ENCODE measurements around the gene PTPRT.

Gene PTPRT

GRCh38 chr20:42074944-42075343 is 1114.8 kb downstream of the PTPRT start:
- Mint-ChIP-seq H3K27me3 (no peaks in the 10 kb centered on the region), H3K4me1 (ENCODE audit: low read depth) (no peaks in the 10 kb centered on the region), H3K9me3 (peaks cover 2% of the 10 kb centered on the region), H3K27ac (no peak overlapping the region), H3K36me3 (ENCODE audit: low read depth) (no peaks in the 10 kb centered on the region), H3K4me3 (no peak overlapping the region)
- no peak for DNase-seq

GRCh38 chr20:42067596-42067995 is 1122.1 kb downstream of the PTPRT start:
- Mint-ChIP-seq H3K36me3 (ENCODE audit: low read depth) (no peaks in the 10 kb centered on the region), H3K4me1 (ENCODE audit: low read depth) (no peaks in the 10 kb centered on the region), H3K9me3 (no peaks in the 10 kb centered on the region), H3K27ac (no peak overlapping the region), H3K4me3 (no peak overlapping the region), H3K27me3 (no peaks in the 10 kb centered on the region)
- no peak for DNase-seq

DNA sequence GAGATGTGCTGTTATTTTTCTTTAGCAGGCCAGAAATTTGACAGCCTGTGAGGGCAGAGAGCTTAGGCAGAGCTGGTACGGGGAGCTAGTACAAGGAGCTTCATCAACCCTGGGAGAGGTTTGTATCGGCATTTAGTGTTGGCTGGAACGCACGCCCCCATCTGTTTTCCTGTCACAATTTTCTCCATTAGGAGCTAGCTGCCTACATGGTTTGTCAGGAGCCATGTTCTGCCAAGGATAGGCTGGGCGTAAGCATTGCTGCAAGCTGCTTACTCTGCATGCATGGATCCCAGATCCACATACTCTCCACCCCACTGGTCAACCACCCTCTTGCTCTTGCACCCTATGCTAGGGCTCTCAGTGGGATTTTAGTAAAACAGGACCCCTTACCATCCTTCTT is 1122.5 kb downstream of the PTPRT start:
- Mint-ChIP-seq H3K27ac (no peak overlapping the region), H3K9me3 (no peaks in the 10 kb centered on the region), H3K27me3 (no peaks in the 10 kb centered on the region), H3K4me1 (ENCODE audit: low read depth) (no peaks in the 10 kb centered on the region), H3K4me3 (no peak overlapping the region), H3K36me3 (ENCODE audit: low read depth) (no peaks in the 10 kb centered on the region)
- no peak for DNase-seq

- Mint-ChIP-seq H3K4me3 (no peak overlapping the region), H3K9me3 (no peaks in the 10 kb centered on the region), H3K36me3 (ENCODE audit: low read depth) (no peaks in the 10 kb centered on the region), H3K27me3 (no peaks in the 10 kb centered on the region), H3K4me1 (ENCODE audit: low read depth) (no peaks in the 10 kb centered on the region), H3K27ac (no peak overlapping the region)
- DNase-seq: no peak
These were observed 1126.6 kb downstream of the PTPRT start for GRCh38 chr20:42063141-42063540.

DNA sequence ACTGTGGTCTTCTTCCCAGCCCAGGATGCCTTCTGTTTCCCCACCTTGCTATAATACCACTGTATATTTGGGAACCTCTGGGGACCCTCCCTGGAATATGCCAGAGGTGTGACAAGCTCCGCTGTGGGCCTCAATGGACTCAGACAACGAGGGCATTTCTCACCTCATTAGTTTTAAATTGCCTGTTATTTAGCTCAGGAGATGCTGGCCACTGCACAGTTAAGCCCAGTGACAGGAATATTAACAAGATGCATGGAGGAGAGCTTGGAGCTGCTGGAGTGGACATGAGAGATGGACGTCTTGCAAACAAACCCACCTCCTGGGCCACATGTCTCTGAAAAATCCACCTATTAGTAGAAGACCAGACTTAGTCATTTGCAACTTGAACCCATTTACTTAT is 1136.4 kb downstream of the PTPRT start:
- DNase-seq: no peak
- H3K4me3 Mint-ChIP-seq: no peak overlapping the region
- no peaks in the 10 kb centered on the region for H3K9me3 Mint-ChIP-seq
- H3K4me1 Mint-ChIP-seq (ENCODE audit: low read depth): no peaks in the 10 kb centered on the region
- H3K27me3 Mint-ChIP-seq: no peaks in the 10 kb centered on the region
- H3K27ac Mint-ChIP-seq: no peak overlapping the region
- no peaks in the 10 kb centered on the region for H3K36me3 Mint-ChIP-seq (ENCODE audit: low read depth)

DNA sequence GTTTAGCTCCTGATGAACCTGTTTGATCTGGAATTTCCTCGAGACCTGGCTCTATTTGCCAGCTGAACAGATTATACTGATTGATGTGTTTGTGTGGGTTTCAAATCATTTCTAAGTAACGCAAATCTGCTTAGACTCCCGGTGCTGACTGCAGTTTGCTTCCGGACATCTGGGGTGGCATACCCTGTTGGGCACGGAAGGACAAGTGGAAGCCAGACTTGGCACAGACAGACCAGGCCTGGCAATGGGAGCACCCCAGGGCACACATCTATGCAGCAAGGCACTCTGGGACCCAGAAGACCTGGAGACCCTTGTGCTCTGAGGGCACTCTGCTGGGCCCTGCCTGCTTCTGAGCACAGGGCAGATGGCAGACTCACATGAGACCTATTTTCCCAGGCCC is 1137.8 kb downstream of the PTPRT start:
- Mint-ChIP-seq H3K4me1 (ENCODE audit: low read depth) (no peaks in the 10 kb centered on the region), H3K27me3 (no peaks in the 10 kb centered on the region), H3K27ac (no peak overlapping the region), H3K36me3 (ENCODE audit: low read depth) (no peaks in the 10 kb centered on the region), H3K9me3 (no peaks in the 10 kb centered on the region), H3K4me3 (no peak overlapping the region)
- no peak for DNase-seq

- Mint-ChIP-seq H3K9me3 (no peaks in the 10 kb centered on the region), H3K4me1 (ENCODE audit: low read depth) (no peaks in the 10 kb centered on the region), H3K4me3 (no peak overlapping the region), H3K27ac (no peak overlapping the region), H3K27me3 (no peaks in the 10 kb centered on the region), H3K36me3 (ENCODE audit: low read depth) (no peaks in the 10 kb centered on the region)
- DNase-seq: no peak
These were observed 1143.2 kb downstream of the PTPRT start for GRCh38 chr20:42046371-42047085.

- H3K9me3 Mint-ChIP-seq: no peaks in the 10 kb centered on the region
- H3K36me3 Mint-ChIP-seq (ENCODE audit: low read depth): no peaks in the 10 kb centered on the region
- H3K27me3 Mint-ChIP-seq: no peaks in the 10 kb centered on the region
- H3K4me1 Mint-ChIP-seq (ENCODE audit: low read depth): no peaks in the 10 kb centered on the region
- H3K4me3 Mint-ChIP-seq: no peak overlapping the region
- DNase-seq: no peak
- H3K27ac Mint-ChIP-seq: no peak overlapping the region
These were observed 1145.8 kb downstream of the PTPRT start for GRCh38 chr20:42043921-42044320.

DNA sequence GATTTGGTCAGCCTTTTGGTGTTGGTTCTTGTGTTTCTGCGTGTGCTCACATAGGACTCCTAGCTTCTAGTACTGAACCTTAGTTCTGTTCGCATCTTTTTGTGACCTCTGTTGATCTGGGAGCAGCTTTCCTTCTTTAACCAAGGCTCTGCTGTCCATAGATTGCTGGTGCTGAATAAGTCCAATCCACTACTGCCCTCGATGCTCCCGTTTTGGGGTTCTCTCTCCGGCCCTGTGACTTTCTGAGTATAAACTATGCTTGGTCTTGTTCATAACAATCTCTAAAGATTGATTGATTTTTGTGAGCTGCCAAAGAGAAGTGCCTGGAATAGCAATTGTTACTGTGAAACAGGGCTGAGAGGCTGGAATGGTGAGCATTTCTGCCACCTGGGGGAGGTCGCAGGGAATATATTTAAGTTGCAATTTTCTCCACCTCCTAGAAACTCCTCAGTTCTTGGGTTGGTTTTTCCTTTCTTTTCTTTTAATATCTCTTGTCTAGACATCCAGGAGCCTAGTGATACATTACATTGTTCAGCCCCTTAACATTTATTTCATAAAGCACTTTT is 1148.6 kb downstream of the PTPRT start:
- no peak overlapping the region for H3K27ac Mint-ChIP-seq
- no peak for DNase-seq
- no peaks in the 10 kb centered on the region for H3K36me3 Mint-ChIP-seq (ENCODE audit: low read depth)
- no peaks in the 10 kb centered on the region for H3K4me1 Mint-ChIP-seq (ENCODE audit: low read depth)
- H3K9me3 Mint-ChIP-seq: no peaks in the 10 kb centered on the region
- H3K4me3 Mint-ChIP-seq: no peak overlapping the region
- H3K27me3 Mint-ChIP-seq: no peaks in the 10 kb centered on the region

- Mint-ChIP-seq H3K27ac (no peak overlapping the region), H3K36me3 (ENCODE audit: low read depth) (no peaks in the 10 kb centered on the region), H3K9me3 (peaks cover 2% of the 10 kb centered on the region), H3K4me3 (no peak overlapping the region), H3K4me1 (ENCODE audit: low read depth) (no peaks in the 10 kb centered on the region), H3K27me3 (no peaks in the 10 kb centered on the region)
- no peak for DNase-seq
These were observed 1161.9 kb downstream of the PTPRT start for GRCh38 chr20:42027746-42028268.

GRCh38 chr20:42026599-42026998 is 1163.1 kb downstream of the PTPRT start:
- H3K27ac Mint-ChIP-seq: no peak overlapping the region
- no peak for DNase-seq
- H3K27me3 Mint-ChIP-seq: no peaks in the 10 kb centered on the region
- no peaks in the 10 kb centered on the region for H3K4me1 Mint-ChIP-seq (ENCODE audit: low read depth)
- H3K36me3 Mint-ChIP-seq (ENCODE audit: low read depth): no peaks in the 10 kb centered on the region
- no peak overlapping the region for H3K4me3 Mint-ChIP-seq
- H3K9me3 Mint-ChIP-seq: peaks cover 2% of the 10 kb centered on the region

- no peaks in the 10 kb centered on the region for H3K36me3 Mint-ChIP-seq (ENCODE audit: low read depth)
- no peaks in the 10 kb centered on the region for H3K27me3 Mint-ChIP-seq
- no peak overlapping the region for H3K27ac Mint-ChIP-seq
- H3K9me3 Mint-ChIP-seq: peaks cover 2% of the 10 kb centered on the region
- DNase-seq: no peak
- H3K4me1 Mint-ChIP-seq (ENCODE audit: low read depth): no peaks in the 10 kb centered on the region
- no peak overlapping the region for H3K4me3 Mint-ChIP-seq
These were observed 1165.1 kb downstream of the PTPRT start for GRCh38 chr20:42024653-42025052.

Measured in activated T-cell treated with anti-CD3 and anti-CD28 coated beads, Interleukin-2, amount 50 U/mL, for 24 hours (primary cell).